Measurements from ENCODE around the gene ZNF569.
"Not testable (repeated sequence)": the region's sequence is repeated elsewhere in the genome, so short reads cannot be mapped to it uniquely, and the experiment has no call there.

ZNF569 gene

DNA sequence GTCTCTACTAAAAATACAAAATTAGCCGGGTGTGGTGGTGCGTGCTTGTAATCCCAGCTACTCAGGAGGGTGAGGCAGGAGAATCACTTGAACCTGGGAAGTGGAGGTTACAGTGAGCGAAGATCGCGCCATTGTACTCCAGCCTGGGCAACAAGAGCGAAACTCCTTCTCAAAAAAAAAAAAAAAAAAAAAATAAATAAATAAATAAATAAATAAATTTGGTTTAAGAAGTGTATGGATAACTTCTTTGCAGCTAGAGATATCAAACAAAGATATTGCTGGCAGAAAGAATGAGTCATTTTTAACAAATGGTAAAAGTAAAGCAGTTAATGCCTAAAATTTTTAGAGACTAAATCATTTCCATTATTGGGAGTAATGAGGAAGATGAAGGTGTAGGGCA is 75.8 kb downstream of the ZNF569 start:
- DNase-seq, result not testable (repeated sequence)

GRCh38 chr19:37389234-37389633 is 78.0 kb downstream of the ZNF569 start:
- no peak for DNase-seq

GRCh38 chr19:37370880-37371661 is 96.2 kb downstream of the ZNF569 start, which contains the start of gene ZNF527:
ZNF527 (plus strand) TSS chr19:37371099; CDS start chr19:37374199, 3,100 bp downstream.
- DNase-seq, result peak; percentile 96

- not testable (repeated sequence) for DNase-seq
These were observed 96.8 kb downstream of the ZNF569 start for GRCh38 chr19:37370386-37370879.

GRCh38 chr19:37362733-37363132 is 104.5 kb downstream of the ZNF569 start:
- DNase-seq, result no peak

- DNase-seq, result no peak
These were observed 105.2 kb downstream of the ZNF569 start for GRCh38 chr19:37361994-37362393.

Measured in activated CD4-positive, alpha-beta T cell treated with anti-CD3 and anti-CD28 coated beads, Interleukin-10, Interleukin-2, amounts not matched to agents 100 ng/mL and 50 ng/mL, durations not matched to agents 16 hours and 8 hours (primary cell).